Stimulated activated CD8-positive, alpha-beta memory T cell treated with anti-CD3 and anti-CD28 coated beads, Interleukin-2, amount 100 ng/mL, for 48 hours (primary cell): ENCODE results near the gene SLC1A7.
A peak's percentile ranks its signal among the peaks of the same experiment; 100 is the strongest.
"Not testable (repeated sequence)": the region's sequence is repeated elsewhere in the genome, so short reads cannot be mapped to it uniquely, and the experiment has no call there.

ENCODE experiments used
- DNase-seq, 2 donors: peaks; one replicate each; pipeline ENCODE4 v3.0.0-alpha.2; 2020; ENCODE audit warnings: low read depth in 2 of 2

SLC1A7 gene

GRCh38 chr1:53142226-53142853 lies at the start of gene SLC1A7:
Gene SLC1A7 (minus strand): TSS chr1:53142638. CDS start chr1:53142449, 189 bp downstream.
- DNase-seq = no peak

DNA sequence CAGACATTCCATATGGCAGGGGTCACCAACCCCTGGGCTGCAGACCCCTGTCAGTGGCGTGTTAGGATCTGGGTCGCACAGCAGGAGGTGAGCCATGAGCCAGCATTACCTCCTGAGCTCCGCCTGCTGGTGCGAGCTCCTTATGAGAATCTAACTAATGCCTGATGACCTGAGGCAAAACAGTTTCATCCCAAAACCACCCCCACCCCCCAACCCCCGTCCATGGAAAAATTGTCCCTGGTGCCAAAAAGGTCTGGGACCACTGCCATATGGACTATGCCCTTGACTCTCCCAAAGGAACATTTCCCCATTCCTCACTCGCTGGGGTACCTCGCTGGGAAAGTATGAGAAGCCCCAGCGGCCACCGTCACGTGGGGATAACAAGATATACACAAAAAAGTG lies 47.8 kb upstream of the SLC1A7 start:
- DNase-seq = no peak

GRCh38 chr1:53189061-53189460 lies 46.6 kb upstream of the SLC1A7 start:
- no peak for DNase-seq

DNA sequence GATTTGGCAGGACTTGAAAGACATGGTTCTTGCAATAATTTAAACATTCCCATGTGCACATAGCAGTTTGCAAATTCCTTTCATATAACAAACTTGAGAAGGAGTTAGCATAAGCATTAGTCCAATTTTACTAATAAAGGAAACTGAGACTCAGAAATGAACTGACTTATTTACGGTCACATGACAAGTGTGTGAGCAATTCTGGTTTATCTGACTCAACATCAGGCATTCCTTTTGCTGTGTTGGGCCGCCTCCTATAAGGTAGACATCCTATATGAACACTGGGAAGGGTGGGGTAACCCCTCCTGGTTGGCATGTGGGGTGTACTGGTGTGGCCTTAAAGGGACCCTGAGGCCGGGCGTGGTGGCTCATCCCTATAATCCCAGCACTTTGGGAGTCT lies 45.7 kb upstream of the SLC1A7 start:
- no peak for DNase-seq

DNA sequence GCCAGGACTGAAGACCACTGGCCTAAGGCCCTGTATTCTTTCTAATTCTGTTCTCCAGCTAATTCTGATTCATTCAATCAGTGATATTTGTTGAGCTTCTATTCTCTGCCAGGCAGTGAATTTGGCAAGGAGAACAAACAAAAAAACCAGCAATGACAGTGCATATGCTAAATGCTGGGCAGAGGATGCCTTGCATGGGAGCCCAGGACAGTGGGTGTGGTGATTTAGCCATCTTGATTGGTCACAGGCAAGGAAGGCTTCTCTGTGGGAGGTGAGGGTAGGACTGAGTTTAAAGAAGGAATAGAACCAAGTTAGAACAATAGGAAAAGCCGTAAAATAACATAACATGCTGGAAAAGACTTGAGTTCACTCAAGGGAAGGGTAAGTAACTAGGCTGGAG lies 45.0 kb upstream of the SLC1A7 start:
- no peak for DNase-seq

- DNase-seq = no peak
These were observed 44.1 kb upstream of the SLC1A7 start for GRCh38 chr1:53186533-53186932.

DNA sequence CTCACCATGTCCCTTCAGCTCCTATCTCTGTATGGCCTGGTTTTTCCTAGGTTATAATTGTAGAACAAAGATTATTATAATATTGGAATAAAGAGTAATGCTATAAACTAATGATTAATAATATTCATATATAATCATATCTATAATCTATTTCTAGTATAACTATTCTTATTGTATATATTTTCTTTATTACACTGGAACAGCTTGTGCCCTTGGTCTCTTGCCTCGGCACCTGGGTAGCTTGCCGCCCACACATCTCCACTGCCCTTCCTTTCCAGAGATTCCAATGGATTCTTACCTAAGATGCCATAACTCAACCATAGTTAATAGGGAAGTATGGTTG lies 43.5 kb upstream of the SLC1A7 start:
- not testable (repeated sequence) for DNase-seq

- no peak for DNase-seq
These were observed 40.9 kb upstream of the SLC1A7 start for GRCh38 chr1:53183095-53183990.

DNA sequence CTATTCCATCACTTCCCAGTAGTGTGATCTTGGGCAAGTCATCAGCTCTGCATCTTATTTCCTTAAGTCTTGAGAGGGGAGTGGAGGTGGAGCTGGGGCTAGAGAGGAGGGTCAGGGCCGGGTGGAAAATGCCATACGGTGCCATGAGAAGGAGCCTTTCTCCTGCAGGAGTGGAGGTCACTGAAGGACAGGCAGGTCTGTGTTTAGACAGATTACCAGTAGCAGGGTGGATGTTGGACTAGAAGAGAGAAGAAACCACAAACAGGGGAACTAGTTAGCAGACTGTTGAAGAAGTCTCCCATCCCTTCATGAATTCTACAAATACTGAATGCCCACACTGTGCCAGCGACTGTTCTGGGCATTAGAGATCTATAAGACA lies 40.3 kb upstream of the SLC1A7 start:
- no peak for DNase-seq

GRCh38 chr1:53182111-53182593 lies 39.7 kb upstream of the SLC1A7 start:
- DNase-seq = peak; percentile 68 to 81

DNA sequence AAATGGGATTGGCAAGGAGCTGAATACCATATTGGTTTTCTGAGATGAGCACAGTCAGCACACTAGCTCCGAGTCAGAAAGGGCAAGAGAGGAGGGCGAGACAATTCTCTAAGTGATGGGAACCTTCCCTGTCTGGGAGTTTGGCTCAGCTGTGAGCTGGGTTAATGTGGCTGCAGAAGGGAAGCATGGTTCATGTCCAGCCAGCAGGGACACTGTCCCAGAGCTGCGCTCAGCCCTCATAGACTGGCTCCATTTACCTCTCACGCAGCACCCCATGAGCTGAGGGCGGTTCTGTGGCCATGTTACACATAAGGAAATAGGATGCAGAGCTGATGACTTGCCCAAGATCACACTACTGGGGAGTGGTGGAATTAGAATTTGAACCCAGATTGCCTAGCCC lies 38.5 kb upstream of the SLC1A7 start:
- no peak for DNase-seq

- no peak for DNase-seq
These were observed 37.8 kb upstream of the SLC1A7 start for GRCh38 chr1:53180226-53180625.

DNA sequence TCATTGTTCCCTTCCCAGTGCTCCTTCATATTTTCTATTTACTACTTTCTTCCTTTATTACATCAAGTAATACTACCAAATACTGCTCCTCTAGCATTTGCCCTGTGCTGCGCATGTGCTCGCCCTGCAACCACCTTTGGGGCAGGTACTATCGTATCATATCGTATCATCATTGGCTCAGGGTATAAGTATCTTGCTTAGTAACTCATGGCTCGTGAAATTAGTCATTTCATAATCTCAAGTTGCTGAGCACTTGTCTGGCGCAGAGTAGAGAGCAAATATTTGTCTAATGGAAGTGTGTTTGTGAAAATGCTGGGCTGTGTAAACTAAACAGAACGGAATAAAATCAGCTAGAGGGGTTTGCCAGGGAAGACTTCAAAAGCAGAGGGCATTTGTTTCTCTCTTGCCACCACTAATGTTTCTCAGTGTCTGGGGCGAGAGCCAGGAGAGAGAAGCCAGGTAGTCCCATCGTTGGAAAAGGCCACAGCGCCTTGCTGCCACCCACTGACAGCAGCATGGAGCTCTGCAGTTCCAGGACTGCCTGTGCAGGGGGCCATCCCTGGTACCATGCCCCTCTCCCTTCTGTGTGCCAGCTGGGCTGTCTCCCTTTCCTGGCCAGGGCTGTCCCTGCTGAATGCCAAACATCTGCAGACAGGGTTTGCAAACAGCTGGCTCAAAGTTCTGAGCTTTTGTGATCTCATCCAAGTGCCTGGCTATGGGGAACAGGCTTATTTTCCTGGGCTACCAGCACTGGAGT lies 34.2 kb upstream of the SLC1A7 start:
- no peak for DNase-seq

DNA sequence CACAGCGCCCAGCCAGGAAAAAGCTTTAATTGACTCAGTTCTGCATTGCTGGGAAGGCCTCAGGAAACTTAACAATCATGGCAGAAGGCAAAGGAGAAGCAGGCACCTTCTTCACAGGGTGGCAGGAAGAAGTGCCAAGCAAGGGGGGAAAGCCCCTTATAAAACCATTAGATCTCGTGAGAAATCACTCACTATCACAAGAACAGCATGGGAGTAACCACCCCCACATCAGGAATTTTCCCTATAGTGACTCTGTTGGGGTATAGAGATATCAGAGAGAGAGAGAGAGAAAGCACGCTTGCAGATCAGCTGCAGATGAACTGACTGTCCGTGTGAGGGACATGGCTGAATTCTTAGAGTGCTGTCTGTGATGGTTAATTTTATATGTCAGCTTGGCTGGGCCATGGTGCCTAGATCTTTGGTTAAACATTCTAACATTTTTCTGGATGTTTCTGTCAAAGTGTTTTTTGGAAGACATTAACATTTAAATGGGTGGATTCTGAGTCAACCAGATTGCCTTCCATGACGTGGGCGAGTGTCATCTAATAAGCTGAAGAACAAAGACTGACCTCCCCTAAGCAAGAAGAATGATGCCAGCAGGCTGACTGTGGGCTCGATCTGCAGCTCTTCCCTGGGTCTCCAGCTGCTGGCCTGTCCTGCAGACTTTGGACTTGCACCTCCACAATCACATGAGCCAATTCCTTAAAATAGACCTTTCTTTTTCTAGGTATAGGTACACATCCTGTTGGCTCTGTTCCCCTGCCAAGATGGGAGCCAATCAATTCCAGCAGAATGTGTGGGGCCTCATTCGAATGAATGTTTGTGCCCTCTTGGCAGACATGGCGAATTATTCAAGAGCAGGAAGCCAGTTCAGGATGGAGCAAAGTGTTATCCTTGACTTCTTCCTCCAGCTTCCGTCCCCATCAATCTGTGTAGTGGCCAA lies 32.8 kb upstream of the SLC1A7 start:
- DNase-seq = no peak

DNA sequence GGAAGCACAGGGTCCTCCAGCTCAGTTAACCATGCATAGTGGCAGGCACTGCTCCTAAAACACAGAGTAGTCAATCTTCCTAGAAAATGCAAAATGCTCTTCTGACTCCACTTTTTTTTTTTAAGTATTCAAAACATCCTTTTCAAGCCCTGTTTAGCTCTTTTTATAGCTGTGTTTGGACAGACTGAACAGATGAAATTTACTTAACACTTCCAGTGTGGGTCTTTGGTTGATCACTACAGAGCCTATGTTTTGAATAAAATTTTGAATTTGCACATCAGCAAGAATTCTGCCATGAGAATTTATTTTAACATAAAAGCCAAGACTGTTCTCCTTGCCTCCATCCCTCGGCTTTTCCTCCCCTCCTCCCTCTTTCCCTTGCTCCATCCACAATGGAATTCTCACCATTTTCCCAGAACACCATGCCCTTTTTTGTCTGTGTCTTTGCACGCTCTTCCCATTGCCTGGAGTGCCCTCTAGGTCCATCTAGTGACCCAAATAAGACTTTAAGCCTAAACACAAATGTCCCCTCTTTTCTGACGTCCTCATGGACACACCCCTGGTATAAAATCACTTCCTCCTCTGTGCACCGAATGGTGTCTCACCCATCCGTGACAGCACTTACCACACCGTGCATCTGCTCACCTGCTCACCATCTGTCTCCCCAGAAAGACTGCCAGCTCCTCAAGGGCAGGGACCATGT lies 30.1 kb upstream of the SLC1A7 start:
- DNase-seq = no peak

- no peak for DNase-seq
These were observed 24.5 kb upstream of the SLC1A7 start for GRCh38 chr1:53166912-53167311.

GRCh38 chr1:53166366-53166765 lies 23.9 kb upstream of the SLC1A7 start:
- DNase-seq = no peak

DNA sequence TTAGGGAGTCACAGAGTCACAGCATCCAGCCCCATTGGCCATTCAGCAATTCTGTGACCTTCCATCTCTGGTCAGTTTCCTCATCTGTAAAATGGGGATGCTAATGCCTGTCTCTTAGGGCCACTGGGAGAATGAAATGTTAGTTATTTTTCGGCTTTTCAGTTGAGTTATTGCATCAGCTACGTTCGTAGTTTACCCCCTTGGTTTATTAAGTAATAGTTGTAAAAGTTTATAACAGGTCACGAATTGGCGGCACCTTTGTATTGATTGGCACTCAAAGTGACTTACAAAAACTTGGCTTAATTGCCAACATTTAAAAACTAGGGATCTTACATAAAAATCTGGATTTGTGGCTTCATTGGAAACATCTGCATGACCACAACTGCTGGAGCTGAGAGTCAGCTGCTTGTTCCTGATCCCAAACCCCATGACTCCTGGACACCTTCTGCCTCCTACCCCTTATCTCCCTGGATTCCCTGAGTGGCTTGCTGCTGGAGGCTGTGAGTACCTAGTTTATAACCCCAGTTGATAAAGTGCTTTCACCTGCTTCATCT lies 23.0 kb upstream of the SLC1A7 start:
- DNase-seq = no peak

DNA sequence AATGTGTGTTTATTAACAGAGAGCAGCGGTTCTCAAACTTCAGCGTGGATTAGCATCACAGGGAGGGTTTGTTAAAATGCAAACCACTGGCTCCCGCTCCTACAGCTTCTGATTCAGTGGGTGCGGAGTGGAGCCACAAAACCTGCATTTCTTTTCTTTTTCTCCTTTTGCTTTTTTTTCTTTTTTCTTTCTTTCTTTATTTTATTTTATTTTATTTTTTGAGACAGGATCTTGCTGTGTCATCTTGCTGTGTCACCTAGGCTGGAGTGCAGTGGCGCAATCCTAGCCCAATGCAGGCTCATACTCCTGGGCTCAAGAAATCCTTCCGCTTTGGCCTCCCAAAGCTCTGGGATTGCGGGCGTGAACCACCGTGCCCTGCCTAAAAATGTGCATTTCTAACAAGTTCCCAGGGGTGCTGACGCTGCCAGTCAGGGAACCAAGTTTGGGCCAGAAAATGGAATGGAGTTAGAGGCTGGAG lies 20.9 kb upstream of the SLC1A7 start:
- DNase-seq = no peak

GRCh38 chr1:53162621-53163020 lies 20.2 kb upstream of the SLC1A7 start:
- no peak for DNase-seq
